Tongue (tissue), 2 donors: Measurements from ENCODE around the gene LEAP2. TPM values are rescaled to one million over a fixed set of nuclear protein-coding genes. Genes with fewer than 3 reads are reported as not detected.
A peak's percentile ranks its signal among the peaks of the same experiment; 100 is the strongest.
"Not testable (repeated sequence)": the region's sequence is repeated elsewhere in the genome, so short reads cannot be mapped to it uniquely, and the experiment has no call there.

Experiments
- DNase-seq: peaks from one replicate; pipeline ENCODE4 v3.0.0-alpha.2; 2015
- total RNA-seq: library from RNA; depleted of rRNA; stranded (reverse); fragments of >200 nt; gene quantifications from one replicate; pipeline ENCODE4 v1.2.3, GENCODE V29; 2014

The LEAP2 gene
- total RNA-seq, 1 donor from 2014 or later, result 2.3 TPM

DNA sequence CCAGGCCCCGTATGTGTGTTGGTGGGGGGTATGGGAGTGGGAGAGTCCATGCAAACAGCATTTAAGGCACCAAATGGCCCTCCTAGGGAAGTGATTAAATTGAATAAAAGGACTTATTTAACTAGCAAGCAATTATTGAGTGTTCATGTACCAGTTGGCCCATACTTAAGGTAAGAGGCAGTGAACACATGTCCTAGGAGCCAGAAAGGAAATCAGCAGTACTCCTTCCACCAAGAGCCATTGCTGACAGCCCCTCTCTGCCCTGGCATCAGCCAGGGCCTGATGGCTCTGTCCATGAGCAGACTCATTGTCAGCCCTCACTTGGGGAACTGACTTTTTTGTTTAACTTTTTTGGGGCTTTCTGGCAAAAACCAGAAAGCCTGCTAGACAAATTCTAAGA is 32.6 kb upstream of the LEAP2 start:
- no peak for DNase-seq

DNA sequence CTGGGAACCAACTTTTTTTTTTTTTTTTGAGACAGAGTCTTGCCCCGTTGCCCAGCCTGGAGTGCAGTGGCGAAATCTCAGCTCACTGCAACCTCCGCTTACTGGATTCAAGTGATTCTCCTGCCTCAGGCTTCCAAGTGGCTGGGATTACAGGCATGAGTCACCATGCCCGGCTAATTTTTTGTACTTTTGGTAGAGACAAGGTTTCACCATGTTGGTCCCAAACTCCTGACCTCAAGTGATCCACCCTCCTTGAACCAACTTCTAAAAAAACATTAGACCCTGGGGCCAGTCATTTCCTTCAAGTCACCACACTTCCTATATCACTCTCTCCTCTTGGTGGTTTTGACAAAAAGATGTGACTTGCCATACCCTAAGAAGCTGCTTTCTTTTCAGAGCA is 32.2 kb upstream of the LEAP2 start:
- DNase-seq, result no peak

DNA sequence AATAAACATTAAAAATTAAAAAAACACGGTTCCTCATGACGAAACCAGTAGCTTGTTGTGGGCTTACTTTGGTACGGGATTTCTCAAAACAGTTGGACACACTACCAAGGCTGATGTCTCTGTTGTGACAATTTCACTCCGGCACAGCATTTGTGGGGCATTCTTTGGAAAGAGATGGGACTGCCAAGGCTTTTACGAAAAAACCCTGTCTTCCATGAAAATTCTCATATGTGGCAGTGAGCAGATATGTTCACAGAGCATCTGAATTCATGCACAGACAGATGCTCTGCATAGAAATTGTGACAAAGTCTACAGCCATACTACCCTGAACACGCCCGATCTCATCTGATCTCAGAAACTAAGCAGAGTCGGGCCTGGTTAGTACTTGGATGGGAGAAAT is 25.2 kb upstream of the LEAP2 start:
- no peak for DNase-seq

DNA sequence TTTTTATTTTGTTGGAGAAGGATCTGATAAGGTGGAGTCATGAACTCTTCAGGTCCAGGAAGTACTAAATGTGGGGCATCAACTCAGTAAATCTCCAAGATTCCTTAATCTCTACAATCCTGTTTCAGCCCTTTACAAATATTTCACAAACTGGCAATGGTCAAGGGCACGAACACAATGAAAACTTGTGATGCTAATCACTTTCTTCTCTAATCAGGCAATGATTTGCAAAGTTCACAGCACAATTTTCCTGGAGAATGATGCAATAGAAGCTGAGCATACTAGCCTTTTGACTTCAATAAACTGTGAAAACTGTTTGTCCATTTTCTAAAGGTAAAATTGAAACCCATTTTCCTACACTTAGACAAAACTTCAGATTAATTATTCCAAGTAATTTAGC is 24.1 kb upstream of the LEAP2 start:
- DNase-seq, result no peak

DNA sequence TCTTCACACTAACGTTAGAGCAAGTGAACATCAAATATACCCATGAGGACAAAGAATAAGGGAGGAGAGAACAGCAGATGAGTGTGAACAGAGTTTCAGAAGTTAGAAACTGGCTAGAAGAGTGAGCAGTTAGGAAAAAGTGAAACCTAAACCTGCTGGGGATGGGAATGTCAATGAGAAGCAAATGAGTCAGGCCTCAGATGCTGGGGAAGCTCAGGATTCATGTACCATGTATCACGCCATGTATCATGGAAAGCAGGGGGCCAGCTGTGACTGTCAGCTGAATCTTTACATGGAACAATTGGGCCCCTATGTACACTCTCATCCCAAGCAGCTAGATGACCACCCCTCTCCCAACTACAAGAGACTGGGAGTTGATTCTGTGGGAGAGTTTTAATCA is 23.4 kb upstream of the LEAP2 start:
- DNase-seq, result no peak

DNA sequence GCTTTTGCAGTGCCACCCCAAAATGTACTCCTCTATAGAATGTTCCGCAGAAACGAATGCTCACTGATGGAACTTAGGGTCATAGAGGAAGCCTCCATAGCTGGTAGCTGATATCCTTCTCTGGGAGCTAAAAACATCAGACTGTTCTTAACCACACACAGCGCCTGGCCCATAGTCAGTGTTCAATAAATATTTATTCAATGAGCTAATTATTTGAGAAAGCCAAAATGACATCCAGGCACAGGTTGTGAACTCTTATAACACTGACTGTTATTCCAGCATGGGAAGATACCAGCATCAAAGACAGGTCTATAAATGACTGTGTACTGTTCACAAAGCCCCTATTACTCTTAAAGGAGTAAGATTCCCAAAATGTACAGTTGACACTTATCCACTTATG is 20.1 kb upstream of the LEAP2 start:
- DNase-seq, result no peak

DNA sequence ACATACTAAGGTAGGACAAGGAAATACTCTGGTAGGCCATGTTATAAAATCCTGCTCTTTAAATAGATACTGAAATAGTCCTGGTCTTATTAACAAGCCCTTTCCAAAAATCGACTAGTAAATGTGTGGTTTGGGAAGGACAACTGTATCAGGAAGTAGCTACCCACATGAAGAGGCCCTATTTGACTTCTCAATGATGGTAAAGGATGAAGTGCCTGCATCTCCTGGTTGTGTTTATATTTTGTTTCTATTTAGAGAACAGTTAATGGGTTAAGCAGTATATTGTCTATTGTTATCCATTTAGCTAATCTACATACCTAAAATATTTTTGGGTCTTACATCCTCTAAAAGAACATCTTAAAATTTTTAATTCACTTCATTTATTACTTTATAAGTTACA is 19.7 kb upstream of the LEAP2 start:
- DNase-seq, result no peak

DNA sequence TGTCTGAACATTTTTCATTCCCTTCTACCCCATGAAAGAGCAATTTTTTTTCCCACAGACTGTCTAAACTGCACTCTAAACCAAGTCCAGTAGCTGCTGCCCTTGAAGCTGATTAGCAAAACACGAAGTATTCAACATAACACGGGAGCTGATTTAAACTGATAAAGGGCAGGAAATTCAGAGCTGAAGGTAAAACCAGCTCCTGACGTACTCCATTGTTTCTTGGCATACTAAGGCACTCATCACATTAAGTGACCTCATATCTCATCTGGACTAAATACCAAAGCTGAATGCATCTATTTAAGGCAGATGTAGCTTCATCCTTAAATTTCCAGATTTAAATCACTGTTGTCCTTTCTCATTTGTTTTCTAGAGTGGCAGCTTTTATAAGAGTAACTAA is 19.2 kb upstream of the LEAP2 start:
- DNase-seq, result no peak

DNA sequence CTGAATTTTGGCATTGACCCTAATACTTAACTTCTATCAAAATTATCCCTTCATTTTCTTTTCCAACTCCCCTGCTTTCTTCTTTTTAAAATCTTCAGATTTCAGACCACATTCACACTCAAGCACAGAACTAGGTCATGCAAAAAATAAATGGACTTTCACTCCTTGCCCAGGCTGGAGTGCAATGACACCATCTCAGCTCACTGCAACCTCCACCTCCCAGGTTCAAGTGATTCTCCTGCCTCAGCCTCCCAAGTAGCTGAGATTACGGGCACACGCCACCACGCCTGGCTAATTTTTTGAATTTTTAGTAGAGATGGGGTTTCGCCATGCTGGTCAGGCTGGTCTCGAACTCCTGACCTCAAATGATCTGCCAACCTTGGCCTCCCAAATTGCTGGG is 18.5 kb upstream of the LEAP2 start:
- not testable (repeated sequence) for DNase-seq

DNA sequence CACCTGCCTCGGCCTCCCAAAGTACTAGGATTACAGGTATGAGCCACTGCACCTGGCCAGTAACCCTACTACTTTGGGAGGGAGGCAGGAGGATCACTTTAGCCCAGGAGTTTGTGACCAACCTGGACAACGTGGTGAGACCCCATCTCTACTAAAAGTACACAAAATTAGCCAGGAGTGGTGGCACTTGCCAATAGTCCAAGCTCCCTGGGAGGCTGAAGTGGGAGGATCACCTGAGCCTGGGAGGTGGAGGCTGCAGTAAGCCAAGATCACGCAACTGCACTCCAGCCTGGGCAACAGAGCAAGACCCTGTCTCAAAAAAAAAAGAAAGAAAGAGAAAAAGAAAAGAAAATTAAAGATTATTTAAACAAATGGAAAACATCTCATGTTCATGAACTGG is 17.5 kb upstream of the LEAP2 start:
- no peak for DNase-seq

DNA sequence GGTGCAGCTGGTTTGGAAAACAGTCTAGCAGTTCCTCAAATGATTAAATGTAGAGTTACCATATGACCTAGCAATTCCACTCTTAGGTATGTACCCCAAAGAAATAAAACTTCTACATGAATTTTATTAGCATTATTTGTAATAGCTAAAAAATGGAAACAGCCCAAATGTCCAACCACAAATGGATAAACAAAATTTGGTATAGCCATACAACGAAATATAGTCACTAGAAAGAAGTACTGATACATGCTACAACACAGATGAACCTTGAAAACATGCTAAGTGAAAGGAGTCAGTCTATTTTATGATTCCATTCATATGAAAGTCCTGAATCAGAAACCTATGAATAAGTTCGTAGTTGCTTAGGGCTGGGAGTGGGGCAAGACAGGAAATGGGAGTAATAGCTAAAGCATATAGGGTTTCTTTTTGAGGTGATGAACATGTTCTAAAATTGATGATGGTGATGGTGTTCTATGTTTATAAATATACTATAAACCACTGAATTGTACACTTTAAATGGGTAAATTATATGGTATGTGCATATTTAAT is 13.5 kb upstream of the LEAP2 start:
- DNase-seq, result no peak

DNA sequence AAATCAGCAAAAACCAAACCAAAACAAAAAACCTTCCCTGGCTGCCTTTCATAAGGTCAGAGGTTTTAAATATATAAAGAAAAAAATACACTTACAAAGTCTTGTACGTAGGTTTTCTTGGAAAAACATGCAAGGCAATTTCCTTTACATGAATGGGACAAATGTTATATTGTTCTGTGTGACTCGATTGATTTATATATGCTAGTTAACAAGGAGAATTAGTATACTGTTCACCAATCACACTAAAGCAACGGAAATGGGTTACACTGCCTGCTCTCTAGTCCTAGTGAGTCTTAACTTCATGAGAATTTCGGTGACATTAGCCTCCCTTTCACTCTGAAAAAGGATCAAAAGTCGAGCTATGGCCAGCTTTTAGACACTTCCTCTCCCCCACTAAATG is 12.7 kb upstream of the LEAP2 start:
- no peak for DNase-seq

DNA sequence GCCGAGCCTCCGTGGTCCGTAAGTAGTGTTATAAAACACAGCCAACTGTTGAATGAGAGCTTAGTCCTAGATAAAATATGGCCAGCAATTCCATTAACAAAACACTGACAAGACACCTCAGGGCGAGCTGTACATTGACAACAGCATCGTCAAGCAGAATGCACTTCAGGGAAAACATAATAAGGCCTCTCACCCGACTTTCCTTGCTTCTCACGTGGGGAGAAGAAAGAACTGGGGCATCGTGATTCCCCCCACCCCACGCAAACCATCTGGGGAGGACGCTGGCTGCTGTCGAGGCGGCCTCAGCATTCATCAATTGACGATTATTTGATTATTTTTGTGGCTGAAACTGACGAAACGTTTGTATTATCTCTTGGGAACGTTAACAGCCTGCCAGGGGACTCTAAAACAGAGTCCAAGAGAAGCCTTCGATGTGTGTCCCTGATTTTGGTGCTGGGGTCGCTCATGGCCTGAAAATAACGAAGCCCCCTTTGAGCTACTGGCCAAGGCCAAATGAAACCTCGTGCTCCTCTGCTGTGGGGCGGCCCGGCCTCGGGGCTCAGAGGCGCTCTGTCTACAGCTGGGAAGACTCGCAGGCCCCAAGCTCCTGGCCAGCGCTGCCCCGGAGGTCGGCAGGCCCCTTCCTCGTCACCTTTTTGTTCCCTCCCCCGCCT is 7.7 kb upstream of the LEAP2 start:
- DNase-seq, result no peak

DNA sequence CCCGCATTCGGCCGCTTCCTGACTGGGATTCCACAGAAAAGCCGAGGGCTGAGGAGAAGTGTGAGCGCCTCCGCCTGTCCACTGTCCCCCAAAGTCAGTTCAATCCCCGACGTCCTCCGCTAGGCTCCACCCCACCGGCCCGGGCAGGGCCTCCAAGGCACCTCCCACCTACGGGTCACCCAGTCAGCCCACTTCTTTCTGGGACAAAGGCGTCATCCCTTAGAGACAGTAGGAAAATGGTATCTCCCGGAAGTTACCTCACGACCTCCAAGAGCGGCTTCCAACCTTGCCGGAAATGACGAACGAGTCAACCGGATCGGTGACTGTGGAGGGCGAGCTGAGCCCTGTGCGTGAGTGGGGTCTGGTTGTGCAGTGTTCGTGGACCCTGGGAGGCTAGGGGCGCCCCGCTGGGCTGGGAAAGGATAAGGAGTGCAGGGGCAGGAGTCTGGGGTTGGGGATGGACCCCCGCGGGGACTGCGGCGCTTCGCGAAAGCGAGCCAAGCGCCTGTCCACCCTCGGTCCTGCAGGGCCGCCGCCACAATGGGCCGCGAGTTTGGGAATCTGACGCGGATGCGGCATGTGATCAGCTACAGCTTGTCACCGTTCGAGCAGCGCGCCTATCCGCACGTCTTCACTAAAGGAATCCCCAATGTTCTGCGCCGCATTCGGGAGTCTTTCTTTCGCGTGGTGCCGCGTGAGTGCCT is 7.0 kb upstream of the LEAP2 start, which contains the start of the genes GDF9 and UQCRQ:
TSS of gene GDF9 (minus strand) at position 128 of the 704 bp plus-strand sequence. CDS start 1,936 bp downstream, outside the sequence.
TSS of gene UQCRQ (plus strand) at position 301 of the 704 bp plus-strand sequence. CDS start at position 541, 240 bp downstream.
- peak; percentile 100 for DNase-seq

DNA sequence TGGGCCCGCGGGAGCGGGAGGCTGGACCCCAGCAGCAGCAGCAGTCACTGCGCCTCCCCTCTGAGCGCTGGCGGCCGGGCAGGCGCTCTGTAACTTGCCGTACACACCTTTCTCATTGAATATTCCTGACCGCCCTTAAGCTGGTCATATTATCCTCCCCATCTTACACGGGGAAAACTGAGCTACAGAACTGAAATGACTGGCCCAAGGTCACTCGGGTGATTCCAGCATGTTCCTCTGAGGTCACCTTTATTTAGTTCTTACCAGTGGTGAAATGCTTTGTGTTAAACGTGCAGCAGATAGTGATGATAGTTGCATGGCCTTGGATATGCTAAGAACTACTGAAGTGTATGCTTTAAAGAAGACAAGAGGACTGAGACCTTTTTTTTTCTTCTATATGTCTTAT is 6.4 kb upstream of the LEAP2 start:
- DNase-seq, result no peak

DNA sequence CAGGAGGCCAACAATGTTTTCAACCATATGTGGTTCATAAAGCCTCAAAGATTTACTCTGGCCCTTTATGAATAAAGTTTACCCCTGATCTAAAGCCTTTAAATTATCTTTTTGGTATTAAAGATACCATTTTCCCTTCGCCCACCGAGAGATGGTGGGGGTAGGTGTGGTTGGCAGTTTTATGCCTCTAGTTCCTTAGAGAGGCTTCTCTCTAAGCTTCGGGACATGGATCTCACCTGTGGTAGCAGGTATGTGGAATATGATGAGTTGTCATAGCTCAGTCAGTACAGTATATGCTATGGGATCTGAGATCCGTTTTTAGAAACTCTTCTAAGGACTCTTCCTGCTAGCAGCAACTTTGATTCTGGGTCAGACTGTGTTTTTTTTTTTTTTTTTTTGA is 4.7 kb upstream of the LEAP2 start:
- no peak for DNase-seq

DNA sequence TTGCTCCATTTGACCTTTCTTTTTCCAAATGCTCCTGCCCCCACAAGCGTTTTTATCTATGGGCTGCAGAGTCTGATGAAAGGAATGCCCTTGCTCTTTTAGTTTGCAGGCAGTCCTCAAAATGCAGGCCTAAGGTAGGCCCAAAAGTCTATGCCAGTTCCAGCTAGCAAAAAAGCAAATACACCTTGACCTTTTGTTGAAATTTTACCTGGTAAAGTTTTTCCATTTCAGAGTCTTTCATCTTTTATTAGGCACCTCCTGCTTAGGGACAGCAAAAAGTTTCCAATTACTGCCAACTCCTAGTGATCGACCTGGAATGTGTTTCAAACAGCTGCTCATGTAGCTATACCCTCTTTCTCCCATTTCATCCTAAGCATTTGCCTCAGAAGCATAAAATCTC is 2.7 kb upstream of the LEAP2 start:
- DNase-seq, result peak; percentile 26

DNA sequence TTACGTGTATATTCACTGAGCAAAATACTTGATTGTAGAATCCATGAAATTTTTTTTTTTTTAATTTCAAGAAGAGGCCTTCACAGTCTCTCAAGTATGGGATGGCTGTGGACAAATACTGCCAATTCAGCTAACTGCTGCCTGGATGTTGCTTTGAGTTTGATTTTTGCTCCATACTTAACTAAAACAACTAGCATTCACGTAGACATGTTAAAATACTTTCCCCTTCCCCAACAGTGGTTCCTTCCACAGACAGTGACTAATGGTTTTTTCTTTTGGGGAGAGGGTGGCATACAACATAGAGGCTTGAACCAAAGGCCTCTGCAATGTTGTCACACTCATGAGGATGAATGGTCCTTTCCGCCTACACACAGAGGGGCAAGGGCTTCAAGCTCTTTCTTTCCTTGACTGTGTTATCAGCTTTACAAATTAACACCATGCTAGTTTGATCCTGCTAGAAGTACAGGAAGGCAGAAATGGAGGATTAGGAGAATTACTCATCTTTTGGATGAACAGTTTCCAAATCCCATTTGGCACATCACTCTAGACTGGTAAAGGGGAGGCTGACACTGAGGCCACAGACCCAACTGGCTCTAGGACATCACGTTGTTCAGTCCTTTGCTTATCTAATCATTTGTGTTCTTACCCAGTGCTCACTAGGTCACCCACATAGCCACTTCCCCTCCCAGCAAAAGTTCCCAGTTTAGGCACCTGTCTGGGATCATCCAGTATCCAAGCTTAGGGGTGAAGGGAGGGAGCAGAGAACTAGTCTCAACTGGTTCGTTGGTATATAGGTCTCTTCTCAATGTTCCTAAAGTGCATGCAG is 1.8 kb upstream of the LEAP2 start:
- DNase-seq, result no peak

DNA sequence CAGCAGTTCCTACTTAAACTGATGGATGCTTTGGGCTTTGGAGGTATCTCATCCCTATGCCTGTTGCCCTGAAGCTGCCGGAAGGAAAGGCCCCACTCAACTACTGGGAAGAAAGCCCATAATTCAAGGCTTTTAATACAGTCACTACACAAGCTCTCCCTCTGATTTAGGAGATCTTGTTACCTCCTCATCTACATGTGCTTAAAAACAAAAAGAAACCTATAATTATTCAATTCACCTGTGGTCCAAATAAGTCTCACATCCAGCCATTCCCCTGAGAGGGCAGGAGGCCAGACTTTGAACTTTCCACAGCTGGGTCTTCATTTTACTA is 715 bp upstream of the LEAP2 start:
- DNase-seq, result no peak

DNA sequence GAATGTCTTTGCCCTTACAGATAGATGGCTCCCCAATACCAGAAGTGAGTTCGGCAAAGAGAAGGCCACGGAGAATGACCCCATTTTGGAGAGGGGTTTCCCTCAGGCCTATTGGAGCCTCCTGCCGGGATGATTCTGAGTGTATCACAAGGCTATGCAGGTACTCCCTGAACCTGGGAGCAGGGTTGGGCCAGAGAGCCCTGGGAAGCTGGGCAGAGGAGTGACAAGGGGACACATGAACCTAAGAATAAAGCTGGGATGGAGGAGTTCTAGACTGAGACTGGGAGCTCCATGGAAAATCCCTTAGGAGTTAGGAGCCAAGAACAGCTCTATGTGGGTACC is 433 bp downstream of the LEAP2 start:
- no peak for DNase-seq

DNA sequence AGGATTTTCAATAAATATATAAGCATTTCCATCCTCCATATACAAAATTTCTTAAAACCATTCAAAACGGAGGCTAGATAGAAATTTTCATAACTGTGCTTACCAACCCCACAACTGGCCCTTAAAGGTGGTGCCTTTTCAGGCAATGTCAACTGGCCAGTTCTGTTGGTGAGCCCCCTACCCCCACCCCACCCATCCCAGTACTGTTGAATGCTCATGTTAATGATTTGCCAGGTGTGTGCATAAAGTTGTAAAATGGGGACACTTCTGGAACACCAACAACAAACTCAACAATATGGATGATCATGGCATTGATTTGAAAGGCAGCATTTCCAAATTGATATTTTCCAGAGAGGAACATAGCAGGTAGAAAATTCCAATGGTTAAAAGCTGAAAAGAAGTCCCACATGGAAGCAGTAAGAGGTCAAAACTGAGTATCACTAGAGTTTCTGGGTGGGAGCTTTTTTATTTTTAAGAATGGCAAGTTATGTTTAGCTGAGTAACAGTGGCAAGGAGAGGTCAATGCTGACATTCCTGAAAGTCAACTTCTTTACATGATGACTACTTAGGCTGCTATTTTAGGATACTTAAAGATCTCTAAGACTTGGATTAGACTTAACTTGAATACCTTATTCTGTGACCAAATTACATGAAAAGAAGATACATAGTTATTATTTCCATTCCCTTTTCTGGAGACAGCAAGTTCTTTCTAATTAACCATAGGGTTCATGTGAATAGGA is 2.7 kb downstream of the LEAP2 start:
- no peak for DNase-seq

DNA sequence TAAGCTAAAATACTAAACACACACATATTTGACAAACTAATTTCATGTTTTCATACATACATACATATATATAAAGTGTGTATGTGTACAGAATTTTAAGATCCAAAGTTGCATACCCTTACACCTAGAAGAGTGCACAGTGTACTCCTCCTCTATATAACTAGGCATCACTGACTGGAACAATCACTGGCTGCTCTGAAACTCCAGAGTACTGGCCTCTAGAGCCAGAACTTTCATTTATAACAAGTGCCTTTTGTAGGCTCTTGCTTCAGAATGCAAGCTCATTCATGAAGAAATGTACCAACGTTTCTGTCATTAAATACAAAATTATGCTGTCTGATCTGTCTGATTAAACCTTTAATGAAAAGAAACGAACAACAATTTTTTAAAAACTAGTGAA is 4.0 kb downstream of the LEAP2 start:
- DNase-seq, result no peak
